ENCODE measurements around the gene OGT.
"Not testable (repeated sequence)": the region's sequence is repeated elsewhere in the genome, so short reads cannot be mapped to it uniquely, and the experiment has no call there.

OGT gene

DNA sequence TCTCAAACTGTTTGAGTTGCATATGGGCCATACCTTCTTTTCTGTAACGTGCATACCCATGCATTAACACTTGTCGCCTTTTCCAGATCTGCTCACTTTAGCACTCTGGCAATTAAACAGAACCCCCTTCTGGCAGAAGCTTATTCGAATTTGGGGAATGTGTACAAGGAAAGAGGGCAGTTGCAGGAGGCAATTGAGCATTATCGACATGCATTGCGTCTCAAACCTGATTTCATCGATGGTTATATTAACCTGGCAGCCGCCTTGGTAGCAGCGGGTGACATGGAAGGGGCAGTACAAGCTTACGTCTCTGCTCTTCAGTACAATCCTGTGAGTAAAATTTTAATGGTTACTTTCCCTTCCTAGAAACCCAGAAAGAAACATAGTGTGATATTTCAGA is 4.8 kb downstream of the OGT start:
- no peak for DNase-seq (ENCODE audit: low read depth in 1 of 2, low spot score in 1 of 2)

DNA sequence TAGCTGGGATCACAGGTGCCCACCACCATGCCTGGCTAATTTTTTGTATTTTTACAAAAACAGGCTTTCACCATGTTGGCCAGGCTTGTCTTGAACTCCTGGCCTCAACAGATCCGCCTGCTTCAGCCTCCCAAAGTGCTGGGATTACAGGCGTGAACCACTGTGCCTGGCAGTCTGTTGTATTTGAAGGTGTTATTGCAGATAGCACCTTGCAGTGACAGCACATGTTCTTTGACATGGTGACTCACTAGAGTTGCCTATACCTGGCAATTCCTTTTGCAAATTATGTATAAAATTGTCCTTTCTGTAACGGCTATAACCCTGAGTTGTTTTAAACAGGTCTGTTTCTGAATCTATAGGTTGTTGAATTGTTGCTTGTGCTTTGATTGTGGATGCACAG is 7.9 kb downstream of the OGT start:
- DNase-seq (ENCODE audit: low read depth in 1 of 2, low spot score in 1 of 2) = no peak

DNA sequence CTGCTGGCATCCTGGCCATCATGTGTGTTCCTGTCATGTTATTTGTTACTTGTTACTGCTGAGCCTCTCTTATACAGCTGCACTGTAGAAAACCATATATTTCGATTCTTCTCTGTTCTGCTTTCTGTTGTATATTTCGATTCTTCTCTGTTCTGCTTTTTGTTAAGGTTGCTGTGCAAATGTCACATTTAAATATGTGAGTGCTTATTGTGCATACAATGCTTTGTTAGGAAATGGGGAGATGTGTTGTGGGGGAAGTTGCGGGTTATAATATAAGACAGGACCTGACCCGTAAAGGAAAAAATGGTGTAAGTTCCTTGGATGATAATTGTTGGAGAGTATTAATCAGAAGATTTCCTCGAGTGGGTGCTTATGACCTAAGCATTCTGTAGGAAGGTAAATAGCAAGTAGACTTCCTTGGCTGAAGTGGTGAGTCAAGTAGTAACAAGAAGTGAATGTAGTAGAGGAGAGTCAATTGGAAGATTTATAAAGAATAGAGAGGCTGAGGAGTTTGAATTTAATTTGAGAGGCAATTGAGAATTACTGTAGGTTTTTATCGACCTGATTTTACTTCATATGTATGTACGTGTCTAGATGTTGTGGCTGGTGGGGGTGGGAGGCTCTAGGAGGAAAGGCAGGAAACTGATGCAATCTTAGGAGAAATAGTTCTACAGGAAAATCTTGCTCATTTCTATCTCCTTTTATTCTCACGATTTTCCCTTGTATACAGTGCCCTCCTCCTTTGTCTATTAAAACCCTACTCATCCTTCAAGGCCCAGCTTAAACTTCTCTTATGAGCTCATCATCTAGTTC is 8.5 kb downstream of the OGT start:
- no peak for DNase-seq (ENCODE audit: low read depth in 1 of 2, low spot score in 1 of 2)

DNA sequence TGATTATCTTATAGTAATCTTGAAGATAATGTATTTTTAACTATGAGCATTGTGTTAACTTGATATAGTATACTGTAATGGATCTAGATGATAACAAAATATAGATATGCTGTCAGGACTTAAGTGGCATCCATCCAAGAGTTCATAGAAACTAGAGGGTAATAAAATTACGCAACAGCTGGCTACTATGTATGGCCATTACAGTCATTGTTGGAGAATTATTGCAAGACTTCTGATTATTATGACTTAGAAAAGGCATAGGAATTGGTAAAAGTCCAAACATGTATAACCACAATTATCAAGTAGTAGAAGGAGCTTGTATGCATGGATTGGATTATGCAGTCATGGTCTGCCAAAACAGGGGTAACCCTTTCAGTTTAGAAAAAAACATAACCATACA is 9.5 kb downstream of the OGT start:
- no peak for DNase-seq (ENCODE audit: low read depth in 1 of 2, low spot score in 1 of 2)

DNA sequence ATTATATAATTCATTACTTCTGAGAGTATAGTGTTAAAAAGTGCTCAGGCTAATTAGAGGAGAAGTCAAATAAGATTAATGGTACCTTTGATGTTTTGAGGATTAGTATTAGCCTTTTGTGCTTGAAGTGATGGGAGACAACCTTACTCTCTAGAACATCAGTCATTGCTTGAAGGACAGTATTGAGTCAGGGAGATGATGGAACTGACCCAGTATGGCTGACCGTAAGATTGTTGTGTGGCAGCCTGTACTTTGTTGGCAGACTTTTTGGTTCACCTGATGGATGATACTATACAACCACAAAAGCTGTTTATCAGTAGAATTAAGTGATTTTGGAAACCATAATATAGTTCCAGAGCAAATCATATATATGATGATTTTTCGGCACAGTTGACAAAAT is 9.9 kb downstream of the OGT start:
- no peak for DNase-seq (ENCODE audit: low read depth in 1 of 2, low spot score in 1 of 2)

DNA sequence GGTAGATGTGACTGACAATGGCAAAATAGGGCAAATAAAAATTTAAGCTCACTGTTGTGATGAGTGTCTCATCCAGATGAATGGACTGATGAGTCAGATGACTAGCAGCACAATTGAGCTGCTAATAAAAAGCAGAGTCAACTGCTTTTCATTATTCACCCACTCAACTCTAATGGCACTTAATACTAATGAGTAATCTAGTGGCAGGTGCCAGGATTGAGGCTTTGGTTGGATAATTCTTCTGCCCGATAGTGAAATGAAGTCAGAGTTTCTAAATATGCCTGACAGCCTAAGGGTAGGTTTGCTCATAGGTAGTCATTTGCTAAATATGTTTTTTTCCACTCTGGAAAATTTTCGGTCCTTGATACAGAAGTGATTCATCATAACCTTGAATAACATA is 10.4 kb downstream of the OGT start:
- DNase-seq (ENCODE audit: low read depth in 1 of 2, low spot score in 1 of 2) = no peak

DNA sequence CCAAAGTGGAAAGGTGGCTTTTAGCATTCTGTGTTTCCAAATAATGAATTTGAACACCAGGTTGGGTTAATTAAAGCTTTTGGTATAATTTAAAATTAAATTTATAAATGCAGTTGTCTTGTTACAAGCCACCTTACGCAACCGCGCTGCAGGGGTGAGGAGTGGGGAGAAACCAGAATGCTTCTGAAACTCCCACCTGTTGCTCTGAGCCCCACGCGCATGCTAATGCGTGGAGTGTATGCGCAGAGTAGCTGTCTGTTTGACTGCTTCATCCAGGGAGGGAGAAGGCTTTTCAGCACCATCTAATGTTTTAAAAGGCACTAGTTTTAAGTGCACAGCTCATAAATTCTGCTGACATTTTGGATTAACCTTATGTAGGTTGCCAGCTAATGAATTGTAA is 12.5 kb downstream of the OGT start:
- DNase-seq (ENCODE audit: low read depth in 1 of 2, low spot score in 1 of 2) = no peak

DNA sequence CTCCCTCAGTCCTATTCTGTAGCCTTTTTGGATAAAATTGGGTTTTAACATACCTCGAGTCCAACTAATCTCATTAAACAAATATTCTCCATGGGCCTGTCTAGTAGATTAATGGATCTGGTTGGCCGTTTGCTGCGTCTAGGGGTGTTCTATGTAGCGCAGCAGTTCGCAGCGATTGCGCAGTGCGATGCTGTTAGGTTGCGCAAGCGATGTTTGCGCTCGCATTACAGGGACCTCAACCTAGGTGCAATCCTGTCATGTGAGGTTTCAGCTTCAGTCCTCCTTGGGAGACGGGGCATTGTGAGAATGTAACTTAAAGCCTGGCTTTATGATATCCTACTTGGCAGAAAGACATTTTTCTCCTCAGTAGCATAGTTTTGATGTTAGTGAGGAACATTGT is 14.0 kb downstream of the OGT start:
- no peak for DNase-seq (ENCODE audit: low read depth in 1 of 2, low spot score in 1 of 2)

DNA sequence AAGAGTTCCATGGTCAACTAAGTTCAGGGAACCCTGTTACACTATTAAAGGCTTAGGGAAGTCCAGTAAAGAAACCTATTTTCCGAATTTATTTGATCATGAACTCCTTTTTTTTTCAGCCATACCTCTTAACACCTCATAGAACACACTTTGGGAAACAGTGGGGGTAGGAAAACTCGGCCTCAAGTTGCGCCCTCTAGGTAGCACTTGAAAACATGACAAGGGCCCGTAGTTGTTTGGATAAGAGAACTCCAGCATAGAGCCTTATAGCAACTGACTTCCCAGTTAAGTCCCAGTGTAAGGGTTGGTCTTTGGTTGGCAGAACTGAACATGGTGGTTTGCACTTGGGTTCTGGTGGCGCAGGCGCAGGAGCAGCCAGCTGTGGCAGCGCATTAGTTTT is 14.4 kb downstream of the OGT start:
- no peak for DNase-seq (ENCODE audit: low read depth in 1 of 2, low spot score in 1 of 2)

DNA sequence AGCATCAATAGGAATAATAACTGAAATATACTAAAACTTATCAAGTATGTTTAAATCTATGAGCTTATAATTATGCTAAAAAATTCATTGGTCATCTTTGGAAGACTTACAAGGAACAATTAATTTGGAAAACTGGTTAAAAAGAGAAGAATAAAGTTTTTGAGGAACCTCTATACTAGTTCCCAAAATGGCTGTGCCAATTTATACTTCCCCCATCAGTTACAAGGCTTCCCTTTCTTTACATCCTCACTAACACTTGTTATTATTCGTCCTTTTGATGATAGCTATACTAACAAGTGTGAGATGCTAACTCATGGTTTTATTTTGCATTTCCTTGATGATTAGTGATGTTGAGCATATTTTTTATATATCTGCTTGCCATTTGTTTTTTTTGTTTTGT is 17.1 kb downstream of the OGT start:
- DNase-seq (ENCODE audit: low read depth in 1 of 2, low spot score in 1 of 2) = no peak

DNA sequence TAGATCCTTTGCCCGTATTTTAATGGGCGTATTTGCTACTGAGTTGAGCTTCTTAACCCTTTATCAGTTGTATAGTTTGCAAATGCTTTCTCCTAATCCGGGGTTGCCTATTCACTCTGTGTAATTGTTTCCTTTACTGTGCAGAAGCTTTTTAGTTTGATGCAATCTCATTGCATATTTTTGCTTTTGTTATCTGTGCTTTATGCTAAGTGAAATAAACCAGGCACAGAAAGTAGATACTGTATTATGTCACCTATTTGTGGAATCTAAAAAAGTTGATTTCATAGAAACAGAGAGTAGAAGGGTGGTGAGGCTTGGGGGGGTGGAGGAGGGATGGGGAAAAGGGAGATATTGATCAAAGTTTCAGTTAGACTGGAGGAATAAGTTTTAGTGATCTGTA is 17.7 kb downstream of the OGT start:
- DNase-seq (ENCODE audit: low read depth in 1 of 2, low spot score in 1 of 2) = no peak

DNA sequence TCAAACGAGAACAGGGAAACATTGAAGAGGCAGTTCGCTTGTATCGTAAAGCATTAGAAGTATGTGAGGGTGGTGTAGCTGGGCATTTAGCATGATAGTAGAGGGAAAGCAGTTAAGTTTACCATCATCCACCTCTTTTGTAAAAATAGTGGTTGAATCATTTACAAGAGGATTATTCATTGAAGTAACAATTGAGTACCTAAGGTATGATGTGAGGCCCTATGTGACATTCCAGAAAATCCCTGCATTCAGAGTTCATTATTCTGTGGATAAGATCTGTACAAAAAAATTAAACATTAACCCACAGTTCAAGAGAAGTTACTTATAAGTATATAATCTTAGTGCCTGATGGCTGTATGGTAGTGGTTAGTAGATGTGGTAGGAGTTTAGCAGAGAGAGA is 23.1 kb downstream of the OGT start:
- no peak for DNase-seq (ENCODE audit: low read depth in 1 of 2, low spot score in 1 of 2)

DNA sequence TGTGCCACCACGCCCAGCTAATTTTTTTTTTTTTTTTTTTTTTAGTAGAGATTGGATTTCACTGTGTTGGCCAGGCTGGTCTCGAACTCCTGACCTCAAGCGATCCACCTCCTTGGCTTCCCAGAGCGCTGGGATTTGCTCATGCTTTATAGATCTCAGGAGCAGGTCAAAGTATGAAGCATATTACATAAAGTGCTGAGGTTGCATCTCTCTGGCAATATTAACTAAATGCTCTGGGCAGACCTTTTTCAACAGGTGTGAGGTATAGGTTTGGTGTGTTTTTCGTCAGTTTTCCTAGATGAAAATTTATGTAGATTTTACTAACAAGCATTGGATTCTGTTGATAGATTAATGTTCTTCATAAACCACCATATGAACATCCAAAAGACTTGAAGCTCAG is 26.0 kb downstream of the OGT start:
- DNase-seq (ENCODE audit: low read depth in 1 of 2, low spot score in 1 of 2) = no peak

DNA sequence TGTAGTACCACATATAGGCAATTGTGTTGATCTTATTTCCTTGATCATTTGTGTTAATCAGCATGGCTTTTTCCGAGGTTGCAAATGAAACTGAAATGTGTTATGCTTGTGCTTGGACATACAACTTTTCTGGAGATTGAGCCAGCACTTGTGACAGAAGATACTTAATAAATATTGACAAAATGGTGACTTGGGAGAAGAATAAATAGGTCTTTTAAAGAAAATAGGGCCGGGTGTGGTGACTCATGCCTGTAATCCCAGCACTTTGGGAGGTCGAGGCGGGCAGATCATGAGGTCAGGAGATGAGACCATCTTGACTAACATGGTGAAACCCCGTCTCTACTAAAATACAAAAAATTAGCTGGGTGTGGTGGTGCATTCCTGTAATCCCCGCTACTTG is 26.9 kb downstream of the OGT start:
- DNase-seq (ENCODE audit: low read depth in 1 of 2, low spot score in 1 of 2) = not testable (repeated sequence)

DNA sequence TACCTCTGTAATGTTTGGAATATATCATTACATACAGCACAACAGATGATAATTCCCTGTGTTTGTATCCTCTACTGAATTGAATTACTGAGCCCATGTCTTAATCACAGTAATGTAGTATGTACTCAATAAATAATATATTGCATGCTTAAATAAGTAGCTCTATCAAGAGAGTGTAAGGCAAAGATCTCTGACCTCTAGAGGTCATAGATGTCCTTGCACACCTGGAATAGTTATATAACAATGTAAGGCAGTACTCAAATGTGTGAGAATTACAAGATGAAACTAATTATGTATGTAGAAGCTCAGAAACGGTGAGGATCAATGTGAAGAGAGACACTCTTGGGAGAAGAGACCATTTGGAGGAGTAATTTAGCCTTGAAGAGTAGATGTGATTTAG is 31.0 kb downstream of the OGT start:
- no peak for DNase-seq (ENCODE audit: low read depth in 1 of 2, low spot score in 1 of 2)

DNA sequence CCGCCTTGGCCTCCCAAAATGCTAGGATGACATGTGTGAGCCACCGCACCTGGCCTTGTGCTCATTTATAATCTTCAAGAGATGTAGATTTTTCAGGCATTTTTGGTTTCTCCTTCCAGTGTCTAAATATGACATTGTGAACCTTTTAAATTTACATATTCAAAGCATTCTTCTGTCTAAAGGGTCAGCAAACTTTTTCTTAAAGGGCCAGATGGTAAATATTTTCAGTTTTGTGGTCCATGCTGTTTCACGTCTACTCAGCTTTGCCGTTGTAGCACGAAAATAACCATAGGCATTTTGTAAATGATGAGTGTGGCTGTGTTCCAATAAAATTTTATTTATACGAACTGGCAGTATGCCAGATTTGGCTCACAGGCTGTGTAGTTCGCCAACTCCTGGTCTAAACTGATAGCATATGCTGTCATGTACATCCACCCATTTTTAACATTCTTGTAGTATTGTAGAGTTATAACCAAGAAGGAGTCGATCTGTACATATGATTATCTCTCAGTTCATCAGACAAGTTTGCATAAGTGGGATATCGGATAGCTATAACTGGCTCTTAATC is 32.7 kb downstream of the OGT start:
- DNase-seq (ENCODE audit: low read depth in 1 of 2, low spot score in 1 of 2) = no peak

DNA sequence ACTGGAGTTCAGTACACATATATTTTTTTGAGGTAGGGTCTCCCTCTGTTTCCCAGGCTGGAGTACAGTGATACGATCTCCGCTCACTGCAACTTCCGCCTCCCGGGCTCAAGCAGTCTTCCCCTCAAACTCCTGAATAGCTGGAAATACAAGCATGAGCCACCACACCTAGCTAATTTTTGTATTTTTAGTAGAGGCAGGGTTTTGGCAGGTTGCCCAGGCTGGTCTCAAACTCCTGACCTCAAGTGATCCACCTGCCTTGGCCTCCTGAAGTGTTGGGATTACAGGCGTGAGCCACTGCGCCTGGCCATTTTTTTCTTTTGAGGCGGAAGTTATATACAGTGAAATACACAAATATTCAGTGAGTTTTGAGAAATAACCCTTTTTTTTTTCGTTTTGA is 38.5 kb downstream of the OGT start:
- not testable (repeated sequence) for DNase-seq (ENCODE audit: low read depth in 1 of 2, low spot score in 1 of 2)

DNA sequence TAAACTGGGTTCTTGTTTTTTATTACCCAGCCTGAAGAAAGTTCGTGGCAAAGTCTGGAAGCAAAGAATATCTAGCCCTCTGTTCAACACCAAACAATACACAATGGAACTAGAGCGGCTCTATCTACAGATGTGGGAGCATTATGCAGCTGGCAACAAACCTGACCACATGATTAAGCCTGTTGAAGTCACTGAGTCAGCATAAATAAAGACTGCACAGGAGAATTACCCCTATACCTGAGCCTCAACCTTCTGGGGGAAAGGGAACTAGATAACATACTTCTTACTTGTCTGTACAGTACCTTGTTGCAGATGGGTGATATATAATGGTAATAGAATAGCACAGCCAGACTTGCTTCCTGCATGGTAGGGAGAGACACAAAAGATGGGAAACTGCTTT is 40.7 kb downstream of the OGT start:
- DNase-seq (ENCODE audit: low read depth in 1 of 2, low spot score in 1 of 2) = no peak

DNA sequence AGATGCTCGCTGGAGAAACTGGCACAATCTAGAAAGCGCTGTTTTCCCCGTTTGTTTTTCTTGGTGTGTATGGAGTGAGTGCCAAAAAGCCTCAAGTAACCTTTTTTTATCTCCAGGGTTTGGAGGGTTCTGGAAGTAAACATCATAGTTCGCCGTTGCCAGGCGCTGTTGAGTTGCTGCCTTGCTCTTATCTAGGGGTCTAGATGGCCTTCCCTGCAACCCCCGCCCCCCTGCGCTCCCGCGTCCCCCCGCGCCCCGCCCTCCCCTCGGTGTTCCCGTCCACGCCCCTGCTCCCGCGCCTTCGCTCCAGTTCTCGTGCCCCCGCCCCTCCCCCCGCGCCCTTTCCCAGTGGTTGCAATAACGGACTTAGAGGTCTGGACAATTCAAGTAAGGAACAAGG is 44.8 kb downstream of the OGT start:
- DNase-seq (ENCODE audit: low read depth in 1 of 2, low spot score in 1 of 2) = no peak

DNA sequence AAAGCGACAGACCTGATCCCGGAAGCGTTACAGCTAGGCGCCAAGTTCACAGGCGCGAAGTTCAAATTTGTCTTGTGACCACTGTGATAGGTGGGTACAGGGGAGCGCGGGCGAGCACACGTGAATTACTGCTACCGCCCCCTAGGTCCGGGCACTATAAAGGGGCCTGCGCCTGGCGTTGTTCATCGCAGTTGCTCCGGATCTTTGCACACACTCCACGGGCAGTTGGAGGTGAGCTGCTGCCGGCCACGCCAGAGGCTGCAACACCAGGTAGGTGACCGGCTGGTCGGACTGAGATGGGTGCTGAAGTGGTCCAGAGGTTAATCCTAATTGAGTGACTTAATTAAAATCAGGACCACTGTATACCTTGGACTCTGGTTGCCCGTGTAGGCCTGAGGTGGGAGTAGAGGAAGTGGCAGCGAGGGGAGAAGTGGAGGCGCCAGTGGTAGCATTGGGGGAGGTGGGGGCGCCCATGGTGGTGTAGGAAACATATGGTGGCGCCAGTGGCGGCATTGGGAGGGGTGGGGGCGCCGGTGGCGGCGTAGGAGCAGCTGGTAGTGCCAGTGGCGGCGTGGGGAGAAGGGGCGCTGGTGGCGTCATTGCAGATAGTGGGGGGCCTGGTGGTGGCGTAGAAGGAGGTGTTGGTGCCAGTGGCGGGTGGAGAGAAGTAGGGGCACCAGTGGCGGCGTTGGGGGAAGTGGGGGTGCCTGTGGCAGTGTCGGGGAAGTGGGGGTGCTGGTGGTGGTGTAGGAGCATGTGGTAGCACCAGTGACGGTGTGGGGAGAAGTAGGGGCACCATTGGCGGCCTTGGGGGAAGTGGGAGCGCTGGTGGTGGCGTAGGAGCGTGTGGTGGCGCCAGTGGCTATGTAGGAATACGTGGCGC is 45.6 kb downstream of the OGT start, which contains the start of gene GCNA:
GCNA (plus strand) TSS at position 185 of the 883 bp plus-strand sequence. CDS start 2,385 bp downstream, outside the sequence.
- no peak for DNase-seq (ENCODE audit: low read depth in 1 of 2, low spot score in 1 of 2)

DNA sequence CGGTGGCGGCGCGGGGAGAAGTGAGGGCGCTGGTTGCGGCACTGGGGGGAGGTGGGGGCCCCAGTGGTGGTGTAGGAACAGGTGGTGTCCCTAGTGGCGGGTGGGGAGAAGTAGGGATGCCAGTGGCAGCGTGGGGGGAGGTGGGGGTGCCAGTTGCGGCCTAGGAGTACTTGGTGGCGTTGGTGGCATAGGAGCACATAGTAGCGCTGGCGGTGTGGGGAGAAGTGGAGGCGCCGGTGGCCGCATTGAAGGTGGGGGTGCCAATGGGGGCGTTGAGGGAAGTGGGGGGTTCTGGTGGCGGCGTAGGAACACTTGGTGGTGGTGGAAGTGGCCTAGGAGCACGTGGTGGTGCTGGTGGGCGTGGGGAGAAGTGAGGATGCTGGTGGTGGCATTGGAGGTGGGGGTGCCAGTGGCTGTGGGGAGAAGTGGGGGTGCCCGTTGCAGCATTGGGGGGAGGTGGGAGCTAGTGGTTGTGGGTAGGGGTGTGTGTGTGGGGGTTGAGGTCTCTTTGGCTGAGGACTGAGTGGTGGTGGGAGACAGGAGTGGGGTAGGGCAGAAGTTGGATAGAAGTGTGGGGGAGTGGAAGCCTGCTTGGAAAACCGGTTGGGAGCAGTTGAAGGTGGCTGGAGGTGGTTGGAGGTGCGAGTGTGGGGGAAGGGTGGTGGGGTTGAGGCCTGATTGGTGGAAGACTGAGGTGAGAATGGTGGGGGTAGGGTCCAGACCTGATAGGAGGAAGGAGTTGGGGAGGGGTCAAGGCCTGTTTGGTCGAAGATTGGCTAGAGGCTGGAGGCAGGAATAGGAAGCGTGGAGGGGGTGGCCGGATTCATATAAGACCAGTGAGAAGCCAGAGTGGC is 46.5 kb downstream of the OGT start:
- DNase-seq (ENCODE audit: low read depth in 1 of 2, low spot score in 1 of 2) = no peak

Data from activated CD4-positive, alpha-beta T cell treated with anti-CD3 and anti-CD28 coated beads, Interleukin-2, amount 50 U/mL, for 24 hours (primary cell).